ENCODE data around the gene CLEC16A.
A peak's percentile ranks its signal among the peaks of the same experiment; 100 is the strongest.

CLEC16A gene

DNA sequence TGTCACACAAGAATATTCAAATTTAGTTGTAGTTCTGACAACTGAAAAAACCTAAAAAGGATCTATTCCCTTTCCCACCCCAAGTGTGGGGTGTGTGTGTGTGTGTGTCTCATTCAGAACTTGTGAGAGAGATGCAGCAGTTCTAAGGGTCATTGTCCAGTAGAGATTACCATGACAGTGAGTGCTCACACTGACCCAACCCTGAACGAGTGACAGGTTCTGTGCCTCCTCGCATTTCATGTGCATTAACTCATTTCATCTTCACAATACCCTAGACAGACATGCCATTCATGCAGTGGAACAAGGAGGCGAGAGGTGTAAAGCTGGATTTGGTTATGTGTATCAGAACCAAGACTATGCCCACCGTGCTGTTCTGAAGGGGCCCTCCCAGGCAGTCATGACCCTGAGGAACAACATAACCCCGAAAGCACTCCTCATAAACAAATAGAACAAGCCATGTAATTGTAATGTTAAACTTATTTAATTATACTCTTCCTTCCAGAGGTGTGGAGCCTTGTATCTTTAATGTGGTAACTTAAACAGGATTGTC, 102.1 kb downstream of the CLEC16A start:
- DNase-seq: no peak

GRCh38 chr16:11047057-11047456, 102.7 kb downstream of the CLEC16A start:
- DNase-seq: no peak

GRCh38 chr16:11047939-11048800, 103.8 kb downstream of the CLEC16A start:
- DNase-seq: no peak

- DNase-seq: no peak
These were observed 105.2 kb downstream of the CLEC16A start for GRCh38 chr16:11049396-11050059.

GRCh38 chr16:11050536-11050935, 106.2 kb downstream of the CLEC16A start:
- no peak for DNase-seq

- DNase-seq: no peak
These were observed 106.6 kb downstream of the CLEC16A start for GRCh38 chr16:11050944-11051343.

- no peak for DNase-seq
These were observed 107.1 kb downstream of the CLEC16A start for GRCh38 chr16:11051430-11051829.

DNA sequence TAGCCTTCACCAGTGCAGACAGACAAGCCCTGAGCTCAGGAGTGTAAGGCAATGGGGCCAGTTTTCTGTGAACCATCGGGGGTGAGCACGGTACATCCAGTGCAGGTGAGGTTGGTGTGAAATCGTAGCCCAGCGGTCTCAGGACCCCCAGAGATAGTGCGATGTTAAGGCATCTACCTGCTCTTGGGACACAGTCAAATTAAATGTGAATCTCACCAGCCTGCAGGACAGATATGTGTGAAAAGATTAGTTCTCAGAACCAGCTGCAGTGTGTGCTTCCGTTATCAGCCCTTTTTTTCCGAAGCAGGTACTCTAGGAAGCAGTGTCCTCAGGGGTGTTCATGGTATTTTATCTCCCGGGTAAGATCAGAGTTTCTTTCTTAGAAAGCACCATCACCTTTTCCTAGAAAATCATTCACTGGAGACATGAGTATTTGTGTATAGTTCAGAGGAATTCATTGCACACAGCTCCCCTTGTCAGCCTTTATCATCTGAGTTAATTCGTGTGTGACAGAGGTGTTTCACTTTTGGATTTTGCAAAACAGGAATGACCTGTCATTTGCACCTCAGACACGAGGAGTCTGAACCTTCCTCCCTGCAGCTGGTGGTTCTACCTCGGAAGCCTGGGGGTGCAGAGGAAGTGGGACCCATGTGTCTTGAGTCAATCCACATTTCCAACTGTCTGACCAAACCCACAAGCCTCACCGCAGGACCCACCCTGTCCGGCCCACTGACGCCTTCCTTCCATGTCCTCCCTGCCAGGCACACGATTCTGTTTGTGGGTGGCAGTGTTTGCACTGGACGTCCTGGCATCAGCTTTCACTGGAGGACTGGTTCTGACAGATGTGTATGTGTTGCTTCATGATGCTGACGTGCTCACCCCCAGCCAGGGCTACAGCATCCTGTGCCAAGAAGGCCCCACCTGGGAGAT, 107.8 kb downstream of the CLEC16A start:
- DNase-seq: peak; percentile 93

GRCh38 chr16:11053916-11054460, 109.6 kb downstream of the CLEC16A start:
- no peak for DNase-seq

DNA sequence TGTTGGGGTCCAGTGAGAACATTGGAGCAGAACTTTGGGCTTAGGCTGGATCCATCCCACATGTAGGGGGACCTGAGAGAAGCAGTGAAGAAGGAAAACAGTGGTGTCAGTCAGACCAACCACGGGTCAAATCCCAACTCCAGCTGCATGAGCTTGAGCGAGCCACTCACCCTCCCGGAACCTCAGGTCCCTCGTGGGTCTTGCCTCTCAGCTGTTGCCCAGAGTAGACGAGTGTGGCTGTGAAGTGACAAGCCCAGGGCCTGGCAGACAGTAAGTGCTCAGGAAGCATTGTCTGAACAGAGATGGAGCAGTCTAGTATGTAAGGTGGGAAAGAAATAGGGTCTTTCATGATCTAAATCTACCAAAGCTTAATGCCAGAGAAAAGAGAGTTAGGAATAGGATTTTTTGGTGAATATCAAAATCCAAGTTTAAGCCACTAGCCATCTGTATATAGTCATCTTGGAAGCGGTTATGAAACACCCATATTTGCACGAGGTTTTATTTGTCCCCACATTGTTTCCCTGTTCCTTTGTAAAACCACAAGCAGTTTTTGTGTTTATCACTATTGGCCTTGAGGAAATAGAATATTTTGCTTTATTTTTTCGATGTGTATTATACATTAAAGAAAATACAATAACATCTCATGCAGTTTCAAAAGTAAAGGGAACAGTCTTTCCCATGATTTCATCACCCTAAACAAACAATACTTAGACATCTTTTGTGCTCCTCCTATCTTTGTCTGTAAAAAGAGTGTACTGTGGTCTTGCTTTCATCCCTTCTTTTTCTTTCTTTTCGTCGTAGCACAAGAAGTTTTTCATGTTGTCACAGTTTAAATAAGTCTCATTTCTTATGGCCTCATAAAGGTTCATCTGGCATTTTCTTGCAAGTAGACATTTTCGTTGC, 112.0 kb downstream of the CLEC16A start:
- no peak for DNase-seq

GRCh38 chr16:11056993-11057649, 112.8 kb downstream of the CLEC16A start:
- no peak for DNase-seq

DNA sequence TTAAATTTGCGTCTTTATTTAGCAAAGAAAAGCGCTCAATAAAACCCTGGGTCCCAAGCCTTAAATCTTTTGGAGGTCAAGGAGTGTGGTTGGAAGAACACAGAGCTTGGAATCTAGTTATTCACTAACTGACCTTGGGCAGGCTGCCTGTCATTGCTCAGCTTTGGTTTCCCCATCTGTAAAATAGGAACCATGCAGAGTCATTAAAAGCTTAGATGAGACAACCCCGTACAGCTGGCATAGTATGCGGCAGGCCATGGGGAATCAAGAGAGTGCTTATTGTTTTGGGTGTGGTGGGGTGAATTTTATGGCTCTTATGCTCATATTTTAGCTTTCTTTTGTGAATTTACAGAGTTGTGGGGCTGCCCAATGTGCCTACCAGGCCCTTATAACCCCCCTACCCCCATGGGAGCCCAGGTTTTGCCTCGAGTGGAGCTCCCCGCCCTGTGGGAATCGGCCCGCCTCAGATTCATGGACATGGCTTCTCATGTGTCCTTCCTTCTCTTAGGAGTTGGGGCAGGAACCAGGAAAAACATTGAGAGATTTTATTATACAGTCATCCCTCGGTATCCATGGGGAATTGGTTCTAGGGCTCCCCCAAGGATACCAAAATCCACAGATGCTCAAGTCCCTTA, 113.5 kb downstream of the CLEC16A start:
- no peak for DNase-seq

GRCh38 chr16:11058832-11059231, 114.5 kb downstream of the CLEC16A start:
- no peak for DNase-seq

DNA sequence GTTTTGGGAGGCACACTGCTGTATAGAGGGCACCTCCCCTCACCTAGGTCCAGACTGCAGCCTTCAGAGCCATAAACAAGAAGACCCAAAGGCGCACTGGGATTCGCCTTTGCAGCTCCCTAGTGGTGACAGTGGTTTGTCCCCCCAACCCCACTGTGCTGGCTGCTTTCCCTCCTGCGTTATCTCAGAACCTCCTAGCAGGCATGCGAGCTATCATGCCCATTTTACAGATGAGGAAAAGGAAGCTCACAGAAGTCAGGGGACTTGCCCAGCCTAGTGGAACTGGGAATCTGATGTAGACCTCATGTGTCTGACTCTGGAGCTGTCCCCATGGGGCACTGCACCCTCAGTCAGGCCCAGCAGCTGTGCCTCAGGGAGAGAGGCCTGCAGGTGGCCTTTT, 115.2 kb downstream of the CLEC16A start:
- DNase-seq: no peak

DNA sequence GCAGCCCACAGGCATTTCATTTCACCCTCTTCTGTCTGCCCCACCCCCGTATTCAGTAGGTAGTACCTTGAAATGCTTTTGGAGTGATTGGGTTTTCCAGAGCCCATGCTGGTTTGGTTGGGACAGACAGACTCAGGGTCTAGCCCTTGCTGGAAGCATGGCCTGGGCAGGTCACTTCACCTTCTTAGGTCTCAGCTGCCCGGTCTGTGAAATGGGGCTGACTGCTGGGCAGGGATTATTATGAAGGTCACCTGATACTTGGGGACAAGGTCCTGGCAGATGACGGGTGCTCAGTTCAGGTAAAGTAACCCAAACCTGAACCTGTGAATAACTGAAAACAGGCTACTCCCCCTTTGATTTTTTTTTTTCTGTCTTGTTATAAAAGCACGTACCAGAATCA, 116.0 kb downstream of the CLEC16A start:
- no peak for DNase-seq

- no peak for DNase-seq
These were observed 116.5 kb downstream of the CLEC16A start for GRCh38 chr16:11060842-11061241.

- DNase-seq: no peak
These were observed 117.4 kb downstream of the CLEC16A start for GRCh38 chr16:11061629-11062270.

DNA sequence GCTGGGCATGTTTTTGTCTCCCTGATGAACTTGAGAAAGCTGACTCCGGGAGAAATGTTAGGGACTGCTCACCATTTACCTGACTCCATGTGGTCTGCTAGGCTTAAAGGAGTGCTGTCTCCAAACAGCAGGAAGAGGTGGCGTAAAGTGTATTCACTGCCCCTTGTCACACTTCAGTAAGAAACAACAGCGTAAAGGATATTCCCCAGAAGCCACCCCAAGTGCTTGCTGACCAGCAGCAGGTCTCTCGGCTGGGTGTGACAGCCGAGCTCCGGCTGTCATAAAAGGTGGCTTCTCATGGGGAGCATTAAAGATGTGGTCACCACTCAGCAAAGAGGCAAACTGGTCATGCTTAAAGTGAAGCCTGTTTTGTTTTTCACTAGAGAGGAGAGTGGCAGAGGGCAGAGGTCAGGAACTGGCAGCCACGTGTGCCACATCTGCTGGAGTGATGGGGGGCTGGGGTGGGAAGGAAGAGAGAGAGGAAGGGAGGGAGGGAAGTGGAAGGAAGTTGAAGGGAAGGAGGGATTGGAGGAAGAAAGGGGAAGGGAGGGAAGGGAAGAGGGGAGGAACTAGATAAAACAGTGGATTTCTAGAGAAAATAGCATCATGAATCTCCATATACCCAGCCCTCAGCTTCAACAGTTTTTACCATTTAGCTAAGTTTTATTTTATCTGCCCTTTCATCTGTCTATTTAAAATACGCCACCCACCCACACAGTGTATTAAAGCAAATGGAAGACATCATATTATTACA, 119.3 kb downstream of the CLEC16A start:
- no peak for DNase-seq

GRCh38 chr16:11064202-11064540, 119.8 kb downstream of the CLEC16A start:
- DNase-seq: no peak
